GM18858 (cell line): ENCODE data around the gene FCHO2.

ENCODE experiments used
- ATAC-seq: cut with Tn5 transposase; IDR thresholded peaks from one replicate; pipeline ENCODE4 v1.9.1; 2021; ENCODE audit not compliant: unreplicated experiment

Gene FCHO2

DNA sequence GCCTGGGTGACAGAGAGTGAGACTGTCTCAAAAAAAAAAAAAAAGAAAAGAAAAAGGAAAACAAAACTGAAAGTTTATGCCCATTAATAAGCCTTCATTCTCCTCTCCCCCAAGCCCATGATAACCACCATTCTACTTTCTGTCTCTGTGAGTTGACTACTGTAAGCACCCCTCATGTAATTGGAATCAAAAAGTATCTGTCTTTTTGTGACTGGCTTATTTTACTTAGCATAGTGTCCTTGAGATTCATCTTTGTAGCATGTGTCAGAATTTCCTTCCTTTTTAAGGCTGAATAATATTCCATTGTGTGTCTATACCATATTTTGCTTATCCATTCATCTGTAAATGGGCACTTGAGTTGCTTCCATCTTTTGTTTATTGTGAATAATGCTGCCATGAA lies 150.5 kb downstream of the FCHO2 start:
- no peak for ATAC-seq

DNA sequence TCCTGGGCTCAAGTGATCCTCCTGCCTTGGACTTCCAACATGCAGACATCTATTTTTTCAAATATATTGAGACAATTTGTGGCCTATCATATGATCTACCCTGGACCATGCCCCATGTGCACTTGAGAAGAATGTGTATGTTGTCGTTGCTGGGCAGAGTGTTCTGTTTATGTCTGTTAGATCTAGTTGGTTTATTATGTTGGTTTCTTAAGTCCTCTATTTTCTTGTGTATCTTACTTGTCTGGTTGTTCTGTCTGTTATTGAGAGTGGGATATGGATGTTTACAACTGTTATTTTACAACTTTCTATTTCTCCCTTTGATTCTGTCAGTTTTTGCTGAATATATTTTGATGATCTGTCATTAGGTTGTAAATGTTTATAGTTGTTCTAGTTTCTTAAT lies 154.3 kb downstream of the FCHO2 start:
- ATAC-seq: no peak

DNA sequence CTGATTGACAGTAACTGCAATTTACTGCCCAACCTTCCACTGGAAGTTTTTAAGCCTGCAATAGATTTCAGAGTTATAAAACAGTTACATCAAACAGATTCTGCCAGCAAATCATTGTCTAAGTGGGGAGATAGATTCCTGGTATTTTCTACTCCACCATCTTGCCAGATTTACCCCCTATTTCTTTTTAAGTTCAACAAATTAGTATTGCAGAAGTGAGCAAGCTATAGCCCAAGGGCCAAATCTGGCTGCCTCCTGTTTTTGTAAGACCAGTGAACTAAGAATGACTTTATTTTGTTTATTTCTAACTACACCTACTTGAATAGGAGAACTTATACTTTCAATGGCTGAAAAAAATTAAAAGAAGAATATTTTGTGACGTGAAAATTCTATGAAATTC lies 155.7 kb downstream of the FCHO2 start:
- no peak for ATAC-seq

DNA sequence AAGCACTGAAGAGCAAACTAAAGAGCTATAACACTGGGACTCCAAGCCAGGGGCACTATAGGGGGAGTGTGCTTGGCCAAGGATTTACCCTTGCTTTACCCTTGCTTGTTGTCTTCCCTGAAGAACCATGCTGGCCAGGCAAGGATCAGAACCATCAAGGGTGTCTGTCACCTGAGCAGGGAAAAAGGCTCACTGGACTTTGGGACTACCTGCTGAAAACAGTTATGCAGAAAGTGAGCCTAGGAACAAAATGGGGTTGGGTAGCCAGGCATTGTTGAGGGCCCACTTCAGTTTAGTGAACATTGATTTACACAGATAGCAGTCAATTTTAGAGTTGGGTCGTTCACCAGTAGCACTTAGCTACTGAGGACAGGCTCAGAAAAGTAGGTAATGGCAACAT lies 156.5 kb downstream of the FCHO2 start:
- ATAC-seq: no peak

DNA sequence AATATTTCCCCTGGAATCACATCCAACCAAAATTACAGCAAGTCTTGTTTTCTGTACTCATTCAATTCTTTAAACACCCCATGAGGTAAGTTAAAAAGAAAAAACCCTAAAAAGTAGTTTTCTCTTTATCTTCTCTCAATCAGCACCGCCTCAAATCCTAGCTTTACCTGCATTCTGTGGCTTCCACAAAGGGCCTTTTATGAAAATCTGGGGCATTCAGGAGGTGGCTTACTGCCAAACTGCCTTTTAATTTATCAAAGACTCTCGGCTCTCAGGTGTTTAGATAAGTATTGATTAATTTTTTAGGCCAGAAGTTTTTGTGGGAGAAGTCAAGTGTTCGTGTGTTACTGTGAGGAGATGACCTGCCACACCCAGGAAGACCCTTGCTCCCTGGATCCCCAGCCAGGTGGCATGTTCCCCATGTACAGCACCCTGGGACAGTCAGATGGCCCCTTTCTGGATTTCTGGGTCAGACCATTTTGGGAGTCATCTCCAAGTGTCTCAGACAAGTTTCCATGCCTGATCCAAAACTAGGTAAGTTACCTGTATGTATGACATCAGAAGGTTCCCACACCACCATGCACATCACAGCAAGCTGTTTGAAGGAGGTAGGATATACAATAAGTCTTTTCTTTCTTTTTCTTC lies 158.3 kb downstream of the FCHO2 start:
- ATAC-seq: no peak

DNA sequence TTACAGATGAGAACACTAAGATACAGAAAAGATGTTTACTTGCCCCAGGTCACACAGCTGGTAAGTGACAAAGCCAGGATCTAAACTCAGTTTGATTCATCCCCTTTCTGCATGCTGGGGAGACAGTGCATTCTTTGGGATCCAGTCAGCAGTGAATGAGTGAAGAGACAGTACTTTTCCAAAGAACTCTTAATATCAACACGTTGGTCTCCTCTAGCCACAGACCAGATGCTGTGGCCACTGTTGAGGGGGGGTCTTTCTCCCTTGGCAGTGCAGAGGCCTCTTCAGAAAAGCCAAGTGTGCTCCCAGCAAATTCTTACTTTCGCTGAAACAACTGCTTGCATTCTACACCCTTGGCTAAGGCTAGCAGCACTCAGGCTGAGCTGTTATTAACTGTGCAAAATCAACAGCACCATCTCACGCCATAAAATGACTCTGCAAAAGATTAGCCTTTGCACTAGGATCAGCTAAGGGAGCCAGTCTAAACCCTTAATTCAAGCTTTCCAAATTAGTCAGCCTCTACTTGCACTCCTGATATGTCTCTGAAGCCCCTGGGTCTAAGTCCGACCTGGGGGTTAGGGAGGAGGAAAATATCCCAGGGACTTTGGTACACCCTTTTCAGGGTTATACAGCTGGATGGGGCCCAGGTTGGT lies 159.7 kb downstream of the FCHO2 start:
- ATAC-seq: no peak

DNA sequence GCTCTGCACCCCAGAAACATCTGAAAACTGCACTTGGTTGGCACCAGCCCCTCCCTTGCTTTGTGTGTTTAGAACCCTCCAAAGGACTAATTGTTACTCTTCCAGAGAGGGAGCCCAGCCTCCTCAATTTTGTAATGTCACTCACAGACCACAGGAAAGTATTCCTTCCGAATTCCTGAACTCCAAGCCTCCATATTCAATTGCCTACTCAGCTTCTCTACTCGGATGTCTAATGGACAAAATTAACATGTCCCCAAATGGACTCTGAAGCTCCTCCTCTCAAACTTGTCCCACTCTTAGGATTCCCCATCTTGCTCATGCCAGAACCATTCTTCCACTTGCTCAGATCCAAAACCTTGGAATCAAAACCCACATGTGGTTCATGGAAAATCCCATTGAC lies 160.7 kb downstream of the FCHO2 start:
- no peak for ATAC-seq

DNA sequence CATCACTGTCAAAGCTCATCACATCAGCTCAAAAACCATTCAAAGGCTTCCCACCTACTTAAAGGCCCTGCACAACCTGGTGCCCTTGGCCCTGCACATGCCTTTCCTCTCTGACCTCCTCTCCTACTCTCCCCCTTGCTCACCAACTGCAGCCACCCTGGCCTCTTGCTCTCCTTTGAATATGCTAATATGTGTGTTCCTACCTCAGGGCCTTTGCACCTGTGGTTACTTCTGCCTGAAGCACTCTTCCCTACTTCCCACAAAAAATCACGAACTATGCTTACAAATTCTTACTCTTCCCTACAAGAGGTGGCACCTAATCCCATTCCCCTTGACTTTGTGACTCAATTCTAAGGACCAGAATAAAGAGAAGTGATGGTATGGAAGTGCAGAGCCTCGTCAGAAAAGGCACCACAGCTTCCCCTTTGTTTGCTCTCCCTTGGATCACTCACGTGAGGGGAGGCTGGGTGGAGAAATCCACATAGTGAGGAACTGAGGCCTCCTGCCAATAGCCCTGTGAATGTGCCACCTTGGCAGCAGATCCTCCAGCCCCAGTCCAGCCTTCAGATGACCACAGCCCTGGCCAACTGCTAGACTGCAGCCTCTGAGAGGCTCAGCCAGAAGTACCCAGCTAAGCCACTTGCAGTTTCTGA lies 161.4 kb downstream of the FCHO2 start:
- ATAC-seq: no peak

DNA sequence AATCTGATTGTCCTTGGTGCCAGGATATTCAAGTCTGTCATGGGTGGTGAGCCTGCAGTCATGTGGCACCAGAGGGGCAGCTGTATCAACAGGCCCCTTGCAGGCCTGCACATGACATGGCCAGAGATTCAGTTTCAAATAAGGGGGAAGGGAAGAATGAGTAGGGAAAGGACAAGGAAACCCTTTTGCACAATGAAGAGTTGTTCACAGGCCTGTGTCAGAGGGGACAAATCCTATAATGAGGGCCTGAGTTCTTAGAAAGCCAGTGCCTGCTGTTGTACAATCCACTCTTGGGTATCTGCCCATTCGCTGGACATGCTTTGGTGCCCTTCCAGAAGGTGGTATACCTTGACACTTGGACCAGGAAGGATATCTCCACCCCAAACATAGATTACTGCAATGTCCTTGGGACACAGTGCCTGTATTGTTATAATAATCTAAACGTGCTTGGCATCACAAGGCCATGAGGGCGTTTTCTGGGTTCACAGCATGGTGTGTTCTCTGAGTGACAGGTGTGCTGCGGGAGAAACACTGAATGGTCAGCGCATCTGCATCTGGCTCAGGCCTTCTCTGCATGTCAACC lies 162.6 kb downstream of the FCHO2 start:
- no peak for ATAC-seq

DNA sequence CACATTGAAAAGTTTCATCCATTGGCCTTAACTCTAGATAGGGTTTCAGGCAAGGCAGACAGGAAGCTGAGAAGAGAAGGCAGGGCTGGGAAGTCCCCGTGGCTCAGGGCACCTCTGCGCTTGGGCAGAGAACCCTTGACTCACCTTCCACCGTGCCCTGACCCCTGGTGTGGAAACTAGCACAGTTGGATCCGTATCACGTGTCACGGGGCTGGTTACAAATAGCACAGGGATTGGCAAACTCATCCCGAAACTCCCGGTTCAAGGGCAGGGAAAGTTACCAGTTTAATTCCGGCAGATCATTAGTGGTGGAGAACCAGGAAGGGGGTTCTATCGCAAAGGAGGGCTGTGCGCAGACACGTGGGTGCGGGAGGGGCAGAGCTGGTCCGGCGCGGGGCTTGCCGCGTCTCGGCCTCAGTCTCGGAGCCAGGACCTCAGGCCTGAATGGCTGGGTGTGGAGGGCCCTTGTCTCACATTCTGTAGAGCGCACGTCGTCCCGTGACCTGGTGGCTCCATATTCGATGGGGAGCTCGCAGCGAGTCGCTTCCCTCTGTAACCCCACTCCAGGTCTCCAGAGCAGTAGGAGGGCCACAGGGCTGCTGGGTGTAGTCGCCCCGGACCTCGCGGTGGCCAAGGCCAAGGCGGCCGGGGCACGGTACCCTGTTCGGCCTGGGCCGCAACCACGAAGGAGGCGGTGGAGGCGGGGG lies 163.8 kb downstream of the FCHO2 start:
- ATAC-seq: no peak

DNA sequence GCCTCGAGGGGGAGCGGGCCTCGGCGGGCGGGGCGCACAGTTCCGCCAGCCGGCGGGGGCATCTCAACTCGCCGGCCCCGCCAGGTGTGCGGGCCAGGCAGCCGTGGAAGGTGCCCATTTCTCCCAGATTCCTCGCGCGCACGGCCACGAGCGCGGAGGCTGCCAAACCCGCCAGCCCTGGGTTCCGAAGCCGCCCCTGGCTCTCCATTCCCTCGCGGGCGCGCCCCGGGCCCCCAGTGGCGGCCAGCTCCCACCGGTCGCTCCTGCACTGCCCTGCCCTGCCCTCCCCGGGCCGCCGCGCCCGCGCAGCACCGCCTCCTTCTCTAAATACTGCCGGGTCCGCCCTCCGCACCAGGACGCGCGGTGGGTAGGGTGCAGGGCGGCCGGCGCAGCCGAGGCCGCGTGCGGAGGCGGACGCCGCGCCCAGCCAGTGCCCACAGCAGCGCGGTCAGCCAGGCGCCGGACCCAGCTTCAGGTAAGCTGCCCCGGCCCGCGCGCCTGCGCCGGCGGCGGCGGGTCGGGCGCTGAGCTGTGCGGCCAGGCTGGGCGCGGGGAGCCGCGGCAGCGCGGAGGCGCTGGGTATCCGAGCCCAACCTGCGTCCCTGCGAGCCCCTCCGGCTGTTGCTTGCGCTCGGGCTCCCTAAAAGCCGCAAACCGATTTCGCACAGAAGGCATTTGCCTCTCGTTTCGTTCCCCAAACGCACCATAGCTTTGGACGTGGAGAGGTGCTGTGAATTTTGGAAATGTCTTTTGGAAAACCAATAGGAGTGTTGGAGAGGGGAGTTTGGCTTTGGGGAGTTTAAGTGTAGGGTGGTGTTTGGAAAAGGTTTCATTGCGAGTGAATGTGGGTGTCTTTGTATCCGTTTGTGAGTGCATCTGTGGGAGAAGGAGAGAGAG lies 164.6 kb downstream of the FCHO2 start, which contains the start of gene TMEM171:
Gene TMEM171 (plus strand): TSS at position 354 of the 897 bp plus-strand sequence. CDS start 2,799 bp downstream, outside the sequence.
- no peak for ATAC-seq

DNA sequence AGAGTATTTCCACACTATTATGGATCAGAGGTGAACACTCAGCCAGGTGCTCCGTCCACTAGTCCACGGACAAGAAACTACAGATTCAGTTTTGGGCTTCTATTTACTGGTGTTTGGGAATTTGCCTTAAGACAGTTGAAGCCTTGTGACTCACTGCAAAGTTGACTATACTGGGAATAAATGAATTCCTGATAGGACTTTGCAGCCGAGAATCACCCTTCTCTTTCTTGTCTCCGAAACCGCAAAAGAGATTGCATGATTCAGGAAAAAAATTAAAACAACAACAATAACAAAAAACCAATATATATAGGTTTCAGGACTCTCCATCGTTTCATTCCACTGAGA lies 165.2 kb downstream of the FCHO2 start:
- ATAC-seq: no peak

DNA sequence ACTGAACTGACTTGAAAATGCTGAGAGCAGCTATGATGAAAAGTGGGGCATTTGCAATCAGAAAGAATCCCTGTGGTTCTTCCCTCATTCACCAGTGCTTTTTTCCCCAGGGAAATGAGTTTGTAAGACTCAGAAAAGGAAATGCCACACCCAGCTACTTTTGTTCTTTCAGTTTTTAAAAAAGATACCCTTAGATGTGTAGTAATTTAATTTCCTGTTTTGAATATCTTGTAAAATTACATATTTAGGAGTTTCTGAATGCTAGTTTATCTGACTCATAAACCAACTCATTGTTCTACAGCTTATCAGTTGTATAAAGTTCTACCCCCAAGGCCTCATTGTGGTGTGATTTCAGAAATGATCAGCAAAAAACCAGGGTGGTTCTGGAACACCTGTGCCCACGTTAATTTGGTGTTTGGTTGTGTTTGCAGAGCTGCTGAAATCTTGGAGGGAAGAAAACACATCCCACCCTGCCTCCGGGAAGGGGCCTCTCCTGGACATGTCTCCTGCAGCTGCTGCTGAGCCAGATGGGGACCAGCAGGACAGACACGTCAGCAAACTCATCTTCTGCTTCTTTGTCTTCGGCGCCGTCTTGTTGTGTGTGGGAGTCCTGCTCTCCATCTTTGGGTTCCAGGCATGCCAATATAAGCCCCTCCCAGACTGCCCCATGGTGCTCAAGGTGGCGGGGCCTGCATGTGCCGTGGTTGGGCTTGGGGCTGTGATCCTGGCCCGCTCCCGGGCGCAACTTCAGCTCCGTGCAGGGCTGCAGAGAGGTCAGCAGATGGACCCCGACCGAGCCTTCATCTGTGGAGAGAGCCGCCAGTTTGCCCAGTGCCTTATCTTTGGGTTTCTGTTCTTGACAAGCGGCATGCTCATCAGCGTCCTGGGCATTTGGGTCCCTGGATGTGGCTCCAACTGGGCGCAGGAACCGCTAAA lies 167.3 kb downstream of the FCHO2 start:
- no peak for ATAC-seq

DNA sequence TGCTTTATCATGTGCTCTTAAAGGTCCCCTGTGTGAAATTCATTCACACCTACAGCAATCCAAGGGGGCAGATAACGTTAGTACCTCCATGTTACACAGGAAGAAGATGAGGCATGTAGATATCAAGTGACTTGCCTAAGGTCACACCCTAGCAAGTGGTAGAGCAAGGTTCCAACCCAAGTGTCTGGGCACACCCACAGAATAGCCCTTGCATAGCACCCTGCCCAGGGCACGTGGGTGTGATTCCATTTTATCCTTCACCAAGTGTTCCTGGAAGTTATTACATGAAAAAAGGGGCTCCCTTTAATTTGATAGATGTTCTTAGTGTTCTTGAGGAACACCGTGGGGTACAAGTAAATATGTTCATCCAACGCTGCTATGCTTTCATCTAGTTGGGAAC lies 169.4 kb downstream of the FCHO2 start:
- ATAC-seq: no peak

DNA sequence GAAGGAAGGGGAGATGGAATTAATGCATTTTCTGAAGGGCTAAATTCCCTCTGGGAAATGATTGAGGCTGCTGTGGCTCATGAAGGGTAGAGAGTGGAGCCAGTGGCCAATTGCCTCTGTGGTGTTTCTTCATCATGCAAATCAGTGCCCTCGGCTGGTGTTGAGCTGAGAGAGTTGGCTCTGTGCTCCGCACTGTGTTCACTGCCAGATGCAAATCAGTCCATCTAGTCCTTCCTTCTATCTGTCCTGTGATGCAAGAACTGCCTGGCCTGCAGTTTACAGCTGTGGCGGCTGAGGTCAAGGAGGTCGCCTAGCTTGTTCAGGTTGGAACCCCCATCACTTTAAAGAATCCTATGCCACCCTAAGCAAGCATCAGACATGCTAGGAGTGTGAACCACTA lies 170.5 kb downstream of the FCHO2 start:
- ATAC-seq: no peak

DNA sequence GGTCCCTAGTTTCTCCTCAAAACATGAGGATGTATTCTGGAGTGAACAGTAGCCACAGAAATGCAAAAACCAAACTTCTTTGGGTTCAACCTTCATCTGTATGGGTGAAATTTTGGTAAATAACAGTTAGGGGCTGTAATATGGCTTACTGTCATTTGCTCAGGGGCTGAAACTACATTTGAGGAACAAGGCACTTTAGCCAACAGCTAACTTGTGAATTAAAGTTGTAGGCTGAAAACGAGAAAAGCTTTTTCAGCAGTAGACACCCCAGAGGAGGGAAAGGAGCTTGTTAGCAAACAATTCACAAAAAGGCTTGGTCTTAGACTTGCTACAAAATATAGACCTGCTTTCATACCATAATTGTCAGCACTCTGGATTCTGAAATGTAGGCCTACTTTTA lies 171.1 kb downstream of the FCHO2 start:
- ATAC-seq: no peak

DNA sequence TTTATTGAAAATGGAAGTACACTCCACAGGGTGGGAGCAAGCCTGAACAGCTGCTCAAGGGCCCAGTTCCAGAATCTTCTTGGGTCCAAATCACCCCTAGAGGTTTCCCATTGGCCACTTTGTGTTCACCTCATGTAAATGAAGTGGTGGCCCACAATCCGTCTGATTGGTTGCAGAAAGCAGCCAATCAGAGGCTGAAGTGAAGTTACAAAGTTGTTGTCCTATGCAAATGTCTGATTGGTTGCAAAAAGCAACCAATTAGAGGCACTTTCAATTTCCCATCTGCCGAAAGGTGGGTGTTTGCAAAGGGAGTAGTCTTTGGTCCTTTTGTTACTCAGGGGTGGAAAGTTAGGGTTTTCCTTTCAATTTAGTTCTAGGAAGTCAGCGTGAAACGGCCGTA lies 173.3 kb downstream of the FCHO2 start:
- no peak for ATAC-seq

DNA sequence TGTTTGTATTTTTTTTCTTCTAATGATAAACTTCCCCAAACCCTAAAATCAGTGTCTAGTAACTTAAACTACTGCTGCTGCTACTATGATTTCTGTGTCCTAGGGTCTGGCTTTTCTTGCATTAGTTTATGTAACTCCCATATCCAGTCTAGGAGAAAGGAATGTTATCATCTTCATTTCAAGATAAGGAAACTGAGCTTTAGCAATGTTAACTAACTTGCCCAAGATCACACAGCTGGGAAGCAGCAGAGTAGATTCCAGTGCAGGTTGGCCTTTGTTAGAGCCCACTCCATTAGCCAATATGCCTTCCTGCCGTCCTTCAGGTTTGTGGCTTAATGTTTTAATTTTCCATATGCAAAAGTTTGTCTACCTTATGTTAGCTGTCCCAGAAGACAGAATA lies 175.0 kb downstream of the FCHO2 start:
- no peak for ATAC-seq

DNA sequence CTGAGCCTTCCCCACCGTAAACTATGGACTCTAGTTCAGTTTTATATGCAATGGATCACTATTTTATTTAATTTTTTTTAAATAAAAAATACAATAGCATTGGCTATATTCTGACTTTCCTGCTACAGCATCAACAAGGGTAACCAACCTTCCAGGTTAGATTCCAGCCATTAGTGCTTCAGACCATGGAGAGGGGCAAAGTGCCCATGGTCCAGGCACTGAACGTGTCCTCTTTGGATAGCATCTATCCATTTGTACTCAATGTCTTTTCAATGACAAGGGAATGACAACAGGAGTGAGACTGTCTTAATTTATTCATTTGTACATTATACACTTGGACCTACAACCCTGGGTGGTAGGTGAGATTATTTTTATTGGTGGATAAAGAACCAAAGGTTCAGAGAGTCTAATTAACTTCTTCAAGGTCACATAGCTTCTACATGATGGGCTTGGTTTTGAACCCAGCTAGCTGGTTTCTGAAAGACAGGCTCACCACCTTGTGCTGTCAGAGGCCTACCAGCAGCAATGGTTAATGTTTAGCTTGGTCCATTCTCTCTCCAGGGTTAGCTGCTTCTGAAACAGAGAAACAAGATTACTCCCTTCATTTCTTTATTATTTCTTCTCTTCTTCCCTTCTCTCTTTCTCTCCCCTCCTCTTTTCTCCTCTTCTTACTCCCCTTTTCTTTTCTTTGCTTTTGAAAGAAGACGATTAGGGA lies 176.0 kb downstream of the FCHO2 start:
- no peak for ATAC-seq
